Right lobe of liver (tissue), 6 donors: ENCODE data around the gene SPTBN1. TPM values are rescaled to one million over a fixed set of nuclear protein-coding genes. Genes with fewer than 3 reads are reported as not detected.

Experiments used
- ATAC-seq, 4 donors: fragments of 200-7000 bp; cut with Tn5 transposase; one replicate each; pipeline ENCODE4 v1.9.1; 2020; ENCODE audit warnings: mild to moderate bottlenecking in 4 of 4, moderate library complexity in 4 of 4
- DNase-seq, 3 donors: peaks; one replicate each; pipeline ENCODE4 v3.0.0-alpha.2; 2020
- H3K27ac ChIP-seq, 3 donors: fragments of 200-600 bp; one replicate each; pipeline ENCODE4 v1.8.0; 2022
- H3K27me3 ChIP-seq, 2 donors: fragments of 200-600 bp; one replicate each; pipeline ENCODE4 v1.8.0; 2022
- H3K36me3 ChIP-seq, 4 donors: fragments of 200-600 bp; sonication (generic) in 1 of 4; one replicate each; pipeline versions ENCODE4 v1.5.1 to v1.8.0; 2017 to 2022; ENCODE audit warnings: control low read depth in 1 of 4
- H3K4me1 ChIP-seq, 4 donors: fragments of 200-600 bp; sonication (generic) in 1 of 4; one replicate each; pipeline versions ENCODE4 v1.5.1 to v1.8.0; 2017 to 2022; ENCODE audit warnings: control low read depth in 1 of 4
- H3K4me3 ChIP-seq, 3 donors: fragments of 200-600 bp; one replicate each; pipeline ENCODE4 v1.8.0; 2022
- H3K9me3 ChIP-seq, 4 donors: fragments of 200-600 bp; sonication (generic) in 1 of 4; one replicate each; pipeline versions ENCODE4 v1.5.1 to v1.8.0; 2017 to 2022; ENCODE audit warnings: control low read depth in 1 of 4
- CTCF ChIP-seq, 4 donors: fragments of 200-600 bp in 3 of 4; fragments of 450-650 bp in 1 of 4; IDR thresholded peaks; one replicate each; pipeline versions ENCODE4 v1.5.1 to v1.8.0; 2016 to 2022; ENCODE audit warnings: antibody characterized with exemption in 4 of 4, mild to moderate bottlenecking in 2 of 4
- POLR2A ChIP-seq: fragments of 450-650 bp; IDR thresholded peaks from one replicate; pipeline ENCODE4 v1.6.1; 2017; ENCODE audit warnings: antibody characterized with exemption, mild to moderate bottlenecking
- WGBS: methylation state at CpG from one replicate; pipeline ENCODE4 v1.1.6; 2018; ENCODE audit warnings: low coverage, low lambda C conversion rate; ENCODE audit not compliant: insufficient coverage; ENCODE audit errors: missing lambda C conversion rate; 5-methylcytosine and 5-hydroxymethylcytosine counted together
- intact Hi-C, 2 donors: fragments of 100-400 bp; cut with DNase I; formaldehyde crosslinking; loops; one replicate each; pipeline versions ENCODE4 v1.11.2 to v1.14.1; 2022
- total RNA-seq, 6 experiments: library from RNA; depleted of rRNA in 2 of 6; stranded (reverse); fragments of >200 nt in 2 of 6; fragmentation: NEBNext Ultra II Directional in 3 of 6; extraction: Animal tissue kit (Norgen Biotek cat#: 25700) in 3 of 6; gene quantifications; one replicate each; pipeline versions ENCODE4 v1.1.0 to v1.2.4, GENCODE V29; 2016 to 2023
- donor health status: DM: no; HTN: yes; CAD: no.
- donor health status: DM: no; HTN: no; CAD: no.
- donor health status: DM: no; HTN: no; CAD: no.
- donor health status: DM: no; HTN: yes; CAD: no.
- donor health status: DM: no; HTN: yes; CAD: no.

SPTBN1 gene
- total RNA-seq, 6 experiments from 2014 or later = 107 to 315 (median 227) TPM

DNA sequence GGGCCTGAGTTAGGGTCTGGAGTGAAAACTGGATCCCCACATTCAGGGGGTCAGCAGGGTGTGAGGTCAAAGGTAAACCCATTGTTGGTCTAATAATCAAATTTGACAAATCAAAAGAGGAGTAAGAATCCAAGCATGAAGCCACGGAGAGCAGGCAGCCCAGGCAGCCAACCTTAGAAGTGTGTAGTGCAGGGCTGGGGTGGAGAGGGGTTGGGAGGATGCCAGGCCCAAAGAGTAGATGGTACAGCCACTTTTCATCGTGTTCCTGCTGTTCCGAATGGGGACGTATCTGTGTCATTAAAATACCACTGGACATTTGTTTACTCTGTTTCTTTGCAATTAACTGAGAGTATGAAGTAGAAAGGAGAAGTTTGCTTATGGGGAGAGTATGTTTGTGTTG, 16.5 kb upstream of the SPTBN1 start:
- Histone ChIP-seq H3K4me3 (no peak overlapping the region), H3K9me3 (no peaks in the 10 kb centered on the region), H3K36me3 (no peaks in the 10 kb centered on the region), H3K27ac (no peak overlapping the region), H3K4me1 (peaks cover 0 to 14% (median 3%) of the 10 kb centered on the region in 4 donors), H3K27me3 (no peaks in the 10 kb centered on the region)
- 87% methylated on average over 4 of the region's 4 CpGs for WGBS
- ATAC-seq (no peak), DNase-seq (no peak)
- intact Hi-C loops = no loop called here
- no peak for TF ChIP-seq CTCF (IDR thresholded peaks at IDR 0.05)
- no peak for TF ChIP-seq POLR2A

GRCh38 chr2:54440050-54440449, 16.1 kb upstream of the SPTBN1 start:
- H3K4me3 ChIP-seq = no peak overlapping the region
- no peaks in the 10 kb centered on the region for H3K9me3 ChIP-seq
- no peak for DNase-seq
- 60% methylated on average over 1 of the region's 2 CpGs for WGBS
- TF ChIP-seq CTCF (IDR thresholded peaks at IDR 0.05) (no peak), POLR2A (no peak)
- peaks cover 0 to 13% (median 3%) of the 10 kb centered on the region in 4 donors for H3K4me1 ChIP-seq
- no peak overlapping the region for H3K27ac ChIP-seq
- intact Hi-C loops = no loop called here
- H3K36me3 ChIP-seq = no peaks in the 10 kb centered on the region
- H3K27me3 ChIP-seq = no peaks in the 10 kb centered on the region
- no peak for ATAC-seq

DNA sequence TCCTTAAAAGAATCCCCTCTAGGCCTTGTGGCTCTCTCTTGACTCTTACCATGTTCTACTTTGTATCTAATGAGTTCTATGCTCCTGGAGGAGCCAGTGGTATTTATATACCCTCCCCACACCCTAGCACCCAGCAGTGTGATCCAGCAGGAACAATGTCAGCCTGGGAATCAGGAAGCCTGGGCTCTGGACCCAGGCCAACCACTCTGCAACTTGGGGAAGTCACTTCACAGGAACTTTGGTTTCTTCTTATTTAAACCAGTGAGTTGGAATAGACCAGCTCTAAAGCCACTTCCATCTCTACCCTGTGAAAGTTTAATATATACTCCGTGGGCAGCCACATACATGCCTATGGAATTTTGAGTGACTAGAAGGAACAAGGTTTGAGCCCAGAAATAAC, 11.6 kb upstream of the SPTBN1 start:
- ATAC-seq = peak in 1 of 4 donors; percentile 19
- TF ChIP-seq POLR2A (no peak), CTCF (IDR thresholded peaks at IDR 0.05) (no peak)
- DNase-seq = peak in 1 of 3 donors; percentile 36
- Histone ChIP-seq H3K36me3 (no peaks in the 10 kb centered on the region), H3K4me1 (no peaks in the 10 kb centered on the region), H3K27me3 (no peaks in the 10 kb centered on the region), H3K27ac (no peak overlapping the region), H3K9me3 (no peaks in the 10 kb centered on the region), H3K4me3 (no peak overlapping the region)
- intact Hi-C loops = no loop called here
- WGBS = 77% methylated on average over 1 of the region's 1 CpG

DNA sequence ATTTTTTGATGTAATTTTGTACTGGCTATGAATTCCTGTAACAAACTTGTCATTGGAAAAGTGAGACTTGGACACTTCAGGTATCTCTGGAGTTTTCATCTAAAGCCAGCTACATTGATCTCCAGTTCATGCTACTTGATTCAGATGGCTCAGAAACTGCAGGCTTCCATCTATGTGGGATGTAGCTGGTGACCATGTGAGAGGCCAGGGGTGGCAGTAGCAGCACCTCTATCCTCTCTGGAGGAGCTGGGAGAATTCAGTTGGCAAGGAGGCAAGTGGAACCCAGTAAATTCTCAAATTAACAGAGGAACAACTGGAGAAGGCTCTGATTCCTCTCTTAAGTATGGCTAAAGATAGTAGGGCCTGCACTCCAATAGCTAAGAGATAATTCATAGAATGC, 10.0 kb upstream of the SPTBN1 start:
- no peak overlapping the region for H3K4me3 ChIP-seq
- intact Hi-C loops = no loop called here
- no peaks in the 10 kb centered on the region for H3K27me3 ChIP-seq
- ATAC-seq (no peak), DNase-seq (no peak)
- no peak overlapping the region for H3K27ac ChIP-seq
- TF ChIP-seq POLR2A = no peak
- no peak for TF ChIP-seq CTCF (IDR thresholded peaks at IDR 0.05)
- no peaks in the 10 kb centered on the region for H3K9me3 ChIP-seq
- H3K4me1 ChIP-seq = no peaks in the 10 kb centered on the region
- H3K36me3 ChIP-seq = no peaks in the 10 kb centered on the region

DNA sequence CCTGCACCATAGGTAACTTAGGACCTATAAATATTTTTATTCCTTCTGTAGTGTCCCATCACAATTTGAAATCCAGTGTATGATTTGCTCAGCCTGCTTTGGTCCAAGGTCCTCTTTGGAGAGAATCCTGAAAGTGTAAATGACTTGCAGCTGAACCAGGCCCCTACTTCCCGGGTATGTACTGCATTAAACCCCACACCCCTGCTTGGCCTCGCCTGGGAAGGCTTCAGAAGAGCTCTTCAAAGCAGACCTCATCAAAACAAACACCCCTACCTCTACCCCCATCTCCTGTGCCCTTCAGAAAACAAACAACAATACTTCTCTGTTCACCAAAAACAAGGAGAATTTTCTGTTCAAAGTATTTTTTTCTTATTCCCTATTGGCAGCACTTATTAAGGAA, 9.5 kb upstream of the SPTBN1 start:
- ATAC-seq = no peak
- TF ChIP-seq POLR2A = no peak
- Histone ChIP-seq H3K9me3 (no peaks in the 10 kb centered on the region), H3K27me3 (no peaks in the 10 kb centered on the region), H3K36me3 (no peaks in the 10 kb centered on the region), H3K4me3 (no peak overlapping the region), H3K4me1 (no peaks in the 10 kb centered on the region), H3K27ac (no peak overlapping the region)
- WGBS = 72% methylated on average over 2 of the region's 2 CpGs
- no peak for DNase-seq
- intact Hi-C loops = no loop called here
